Gastrocnemius medialis (tissue), 4 donors: ENCODE measurements around the gene MRPL42. TPM values are rescaled to one million over a fixed set of nuclear protein-coding genes. Genes with fewer than 3 reads are reported as not detected.

ENCODE experiments used
- ATAC-seq, 2 donors: fragments of 150-250 bp; one replicate each; pipeline ENCODE4 v1.9.1; 2016
- DNase-seq, 2 donors: peaks; one replicate each; pipeline ENCODE4 v3.0.0-alpha.2; 2019
- H3K27ac ChIP-seq, 4 donors: fragments of 200-600 bp; sonication (generic); 1 replicate in 1 of 4; 2 replicates in 3 of 4; pipeline ENCODE4 v1.5.1; 2016 to 2018; ENCODE audit warnings: mild to moderate bottlenecking in 2 of 4, moderate library complexity in 1 of 4
- H3K27me3 ChIP-seq, 3 donors: fragments of 200-600 bp; sonication (generic) in 2 of 3; 1 replicate in 1 of 3; 2 replicates in 2 of 3; pipeline versions ENCODE4 v1.5.1 to v1.6.0; 2016 to 2019; ENCODE audit warnings: mild to moderate bottlenecking in 1 of 3, moderate library complexity in 1 of 3
- H3K36me3 ChIP-seq, 2 donors: fragments of 200-600 bp; sonication (generic) in 1 of 2; one replicate each; pipeline ENCODE4 v1.5.1; 2017 to 2018
- H3K4me1 ChIP-seq, 2 donors: fragments of 200-600 bp; sonication (generic) in 1 of 2; one replicate each; pipeline ENCODE4 v1.5.1; 2016 to 2017; ENCODE audit warnings: mild to moderate bottlenecking in 2 of 2
- H3K4me3 ChIP-seq, 4 donors: fragments of 200-600 bp; sonication (generic) in 3 of 4; 1 replicate in 1 of 4; 2 replicates in 3 of 4; pipeline ENCODE4 v1.5.1; 2016 to 2019; ENCODE audit warnings: mild to moderate bottlenecking in 2 of 4
- H3K9me3 ChIP-seq, 3 donors: fragments of 200-600 bp; sonication (generic) in 2 of 3; 1 replicate in 1 of 3; 2 replicates in 2 of 3; pipeline ENCODE4 v1.5.1; 2016 to 2019
- CTCF ChIP-seq, 5 experiments: fragments of 450-650 bp in 3 of 5; fragments of 200-600 bp in 2 of 5; sonication (generic) in 2 of 5; IDR thresholded peaks in 4 of 5; conservative IDR thresholded peaks in 1 of 5; 1 replicate in 4 of 5; 2 replicates in 1 of 5; pipeline ENCODE4 v1.5.1; 2016 to 2019; ENCODE audit warnings: antibody characterized with exemption in 5 of 5, mild to moderate bottlenecking in 3 of 5, moderate library complexity in 3 of 5
- POLR2A ChIP-seq, 2 donors: fragments of 450-650 bp; IDR thresholded peaks; one replicate each; pipeline ENCODE4 v1.6.1; 2017; ENCODE audit warnings: antibody characterized with exemption in 2 of 2, mild to moderate bottlenecking in 2 of 2, moderate library complexity in 2 of 2
- in situ Hi-C, 4 donors: fragments of 200-750 bp; cut with MboI; loops; one replicate each; pipeline versions ENCODE4 v1.15.0 to v1.8.0; 2017; ENCODE audit warnings: low sequenced_read_pairs in 4 of 4
- intact Hi-C: fragments of 100-400 bp; cut with DNase I; formaldehyde crosslinking; loops from one replicate; pipeline ENCODE4 v1.15.1; 2023; ENCODE audit warnings: low total_unique reads
- total RNA-seq, 4 donors: library from RNA; depleted of rRNA; stranded (reverse); fragments of >200 nt; gene quantifications; one replicate each; pipeline versions ENCODE4 v1.1.0 to v1.2.3, GENCODE V29; 2016

MRPL42 gene
- total RNA-seq, 4 donors from 2014 or later, result 14.0 to 44.6 (median 34.8) TPM

GRCh38 chr12:93565760-93566159 lies 98.4 kb downstream of the MRPL42 start:
- TF ChIP-seq POLR2A (IDR thresholded peaks at IDR 0.05) (no peak), CTCF (IDR thresholded peaks at IDR 0.05 in 4 of 5, conservative IDR thresholded peaks at IDR 0.05 in 1 of 5) (no peak)
- in situ Hi-C loops (loop anchor here (5.0 to 25.0 kb wide), 4 partner anchors 179 to 537 kb away; no protein-coding TSS in a partner anchor), intact Hi-C loops (loop anchor here (10.0 kb wide), 1 partner anchor 61 kb away; no protein-coding TSS in a partner anchor)
- H3K9me3 ChIP-seq, result no peaks in the 10 kb centered on the region
- no peak overlapping the region for H3K4me3 ChIP-seq
- H3K27me3 ChIP-seq, result no peaks in the 10 kb centered on the region
- no peak for DNase-seq
- no peak overlapping the region for H3K27ac ChIP-seq
- H3K36me3 ChIP-seq, result no peaks in the 10 kb centered on the region
- no peak for ATAC-seq
- peaks cover 0 to 9% of the 10 kb centered on the region in 2 donors for H3K4me1 ChIP-seq

Other genes with a start within 250 kb of the MRPL42 start
- gene NUDT4, start 89.6 kb upstream of the MRPL42 start, total RNA-seq, result 100 to 1,000 TPM in 1 of 4 donors, 10 to 100 TPM in 3; 26.8 to 299 (median 51.1) TPM
- 10 to 100 TPM; 26.5 to 46.8 (median 30.5) TPM for gene UBE2N, start 25.6 kb upstream of the MRPL42 start, total RNA-seq
- 10 to 100 TPM in 1 of 4 donors, 1 to 10 TPM in 3; 4.3 to 14.9 (median 5.3) TPM for gene SOCS2, start 105.2 kb downstream of the MRPL42 start, total RNA-seq
- gene CRADD, start 209.9 kb downstream of the MRPL42 start, total RNA-seq, result 10 to 100 TPM; 19.4 to 28.7 (median 22.6) TPM